Activated T-cell treated with anti-CD3 and anti-CD28 coated beads, Interleukin-2, amount 50 U/mL, for 1 hour (primary cell): ENCODE data around the gene CARNS1.
"Not testable (repeated sequence)": the region's sequence is repeated elsewhere in the genome, so short reads cannot be mapped to it uniquely, and the experiment has no call there.

Source experiments
- DNase-seq: peaks from one replicate; pipeline ENCODE4 v3.0.0-alpha.2; 2020

CARNS1 gene

DNA sequence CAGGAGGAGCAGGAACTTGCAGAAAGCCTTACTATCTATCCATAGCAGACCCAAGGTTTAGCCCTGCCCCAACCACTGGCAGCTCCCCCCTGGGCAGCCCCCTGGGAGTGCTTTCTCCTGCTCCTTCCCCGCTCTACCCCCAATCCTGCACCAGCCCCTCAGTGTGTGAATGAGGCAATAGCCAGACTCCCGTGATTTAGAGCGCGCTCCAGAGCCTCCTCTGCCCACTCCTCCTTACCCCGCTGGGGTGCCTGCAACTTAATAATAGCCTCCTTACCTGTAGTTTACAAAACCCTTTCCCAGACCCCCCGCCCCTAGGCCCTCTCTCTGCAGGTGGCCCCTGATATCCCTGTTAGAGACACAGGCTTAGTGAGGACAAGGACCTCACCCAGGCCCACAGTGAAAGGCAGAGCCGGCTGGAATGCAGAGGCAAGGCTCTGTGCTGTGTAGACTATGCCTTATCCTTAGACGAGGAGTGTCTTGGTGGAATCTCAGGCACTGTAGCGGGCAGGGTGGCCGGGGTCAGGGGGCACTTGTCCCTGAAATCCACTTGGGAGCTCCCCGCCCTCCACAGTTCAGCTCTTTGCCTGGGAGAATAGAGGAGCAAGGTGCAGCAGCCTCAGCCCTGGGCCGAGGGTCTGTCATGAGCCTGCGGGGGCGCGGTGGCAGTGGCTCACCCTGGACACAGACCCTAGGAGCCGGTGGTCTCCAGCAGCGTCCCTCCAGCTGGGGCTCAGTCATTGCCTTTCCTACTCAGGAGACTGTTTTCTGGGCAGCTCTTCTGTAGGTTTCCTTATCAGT, 4.3 kb upstream of the CARNS1 start:
- DNase-seq: no peak

DNA sequence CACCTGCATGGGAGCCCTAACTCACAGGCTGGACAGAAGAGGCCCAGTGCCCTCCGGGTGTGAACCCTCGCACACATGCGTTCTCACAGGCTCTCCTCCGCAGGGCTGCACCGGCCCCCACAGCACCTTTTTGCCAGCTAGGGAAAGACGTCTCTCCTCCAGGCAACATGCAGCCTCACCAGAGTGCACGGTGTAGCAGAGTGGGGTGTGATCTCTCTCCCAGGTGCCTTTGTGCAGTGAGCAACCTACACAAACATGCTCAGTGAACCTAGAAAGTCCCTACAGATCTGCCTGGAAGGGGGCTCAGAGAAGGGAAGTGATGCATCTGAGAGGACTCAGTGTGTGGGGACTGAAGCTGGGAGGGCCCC, 3.7 kb upstream of the CARNS1 start:
- DNase-seq: no peak

DNA sequence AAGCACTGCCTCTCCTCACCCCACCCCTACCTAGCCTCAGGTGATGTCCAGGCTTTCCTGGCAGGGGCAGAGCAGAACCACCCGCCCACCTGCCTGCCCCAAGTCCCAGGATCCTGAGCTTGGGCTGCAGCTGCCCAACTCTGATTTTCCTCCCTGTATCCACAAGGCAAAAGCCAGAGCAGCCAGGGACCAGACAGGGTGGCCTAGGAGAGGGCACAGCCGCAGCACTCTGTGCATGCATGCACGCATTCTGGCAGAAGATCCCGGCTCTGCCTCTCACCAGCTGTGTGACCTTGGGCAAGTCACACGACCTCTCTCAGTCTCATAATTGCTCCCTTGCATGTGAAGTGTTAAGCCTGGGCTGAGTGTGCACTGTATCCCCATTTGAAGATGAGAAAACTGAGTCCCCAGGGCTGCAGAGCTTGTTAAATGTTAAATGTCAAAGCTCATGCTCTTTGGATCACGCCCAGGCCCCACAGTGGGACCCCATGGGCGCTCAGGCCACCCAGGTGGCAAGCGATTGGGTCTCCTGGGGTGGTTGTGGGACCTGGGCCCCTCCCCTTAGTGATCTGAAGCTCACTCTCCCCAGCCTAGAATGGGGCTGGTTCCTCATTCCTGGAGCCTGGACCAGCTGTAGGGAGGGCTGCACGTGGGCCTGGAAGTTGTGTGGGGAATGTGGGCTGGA, 2.8 kb upstream of the CARNS1 start:
- no peak for DNase-seq

DNA sequence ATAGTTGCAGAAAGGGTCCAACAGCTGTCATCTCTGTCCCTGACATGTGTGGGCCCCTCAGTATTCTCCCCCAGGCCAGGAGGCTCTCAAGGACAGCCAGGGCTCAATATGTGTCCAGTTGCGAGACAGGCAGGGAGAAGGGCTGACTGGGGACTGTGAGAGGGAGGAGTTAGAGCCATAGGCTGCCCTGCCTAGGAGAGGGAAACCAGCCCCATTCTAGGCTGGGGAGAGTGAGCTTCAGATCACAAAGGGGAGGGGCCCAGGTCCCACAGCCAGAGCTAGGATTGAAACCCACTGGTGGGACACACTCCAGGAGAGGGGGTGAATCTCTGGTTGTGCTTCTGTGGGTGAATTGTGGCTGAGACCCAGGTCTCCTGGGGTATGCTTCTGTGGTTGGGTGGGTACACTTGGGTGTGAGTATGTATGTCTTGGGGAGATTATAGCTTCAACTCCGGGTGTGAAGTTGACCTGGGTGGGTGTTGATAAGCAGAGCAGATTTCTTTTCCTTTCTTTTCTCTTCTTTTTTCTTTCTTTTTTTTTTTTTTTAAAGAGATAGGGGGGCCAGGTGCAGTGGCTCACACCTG, 2.1 kb upstream of the CARNS1 start:
- no peak for DNase-seq

DNA sequence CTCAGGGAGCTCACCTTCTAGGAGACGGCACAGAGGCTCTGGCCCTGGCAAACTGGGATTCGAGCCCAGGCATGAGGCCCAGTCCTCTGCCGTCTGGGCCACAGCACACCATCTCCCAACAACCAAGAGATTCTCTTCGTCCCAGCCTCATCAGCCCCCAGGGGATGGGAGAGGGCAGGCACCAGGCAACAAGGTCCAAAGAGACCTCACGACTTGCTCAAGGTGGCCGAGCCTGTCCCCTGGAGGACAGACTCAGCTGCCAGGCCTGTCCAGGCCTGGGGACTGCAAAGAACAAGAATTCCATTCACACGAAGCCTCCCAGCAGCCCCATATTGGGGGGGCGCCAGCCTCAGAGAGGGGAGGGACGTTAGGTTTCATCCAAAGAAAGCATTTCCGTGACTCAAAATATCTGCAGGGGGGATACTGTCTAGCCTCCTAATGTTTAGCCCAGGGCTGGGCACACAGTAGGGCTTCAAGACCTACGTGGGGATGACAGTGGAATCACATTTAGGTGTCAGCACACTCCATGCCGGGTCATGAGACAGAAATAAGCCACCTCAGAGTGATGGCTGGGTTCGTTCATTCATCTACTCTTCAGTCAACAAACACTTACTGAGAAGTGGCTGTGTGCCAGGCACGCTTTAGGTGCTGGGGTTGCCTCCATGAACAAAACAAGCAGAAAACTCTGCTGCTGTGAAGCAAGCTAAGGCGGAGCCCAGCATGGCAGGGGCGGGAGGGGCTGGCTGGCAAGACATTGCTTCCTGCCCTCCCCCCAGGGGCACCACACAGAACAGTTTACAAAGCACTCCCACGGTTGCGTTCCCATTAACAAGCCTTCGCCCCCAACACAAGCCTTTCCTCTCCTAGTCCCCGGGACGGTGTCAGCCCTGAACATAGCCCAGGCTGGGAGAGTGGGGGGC, 1.2 kb downstream of the CARNS1 start:
- DNase-seq: peak; percentile 83

DNA sequence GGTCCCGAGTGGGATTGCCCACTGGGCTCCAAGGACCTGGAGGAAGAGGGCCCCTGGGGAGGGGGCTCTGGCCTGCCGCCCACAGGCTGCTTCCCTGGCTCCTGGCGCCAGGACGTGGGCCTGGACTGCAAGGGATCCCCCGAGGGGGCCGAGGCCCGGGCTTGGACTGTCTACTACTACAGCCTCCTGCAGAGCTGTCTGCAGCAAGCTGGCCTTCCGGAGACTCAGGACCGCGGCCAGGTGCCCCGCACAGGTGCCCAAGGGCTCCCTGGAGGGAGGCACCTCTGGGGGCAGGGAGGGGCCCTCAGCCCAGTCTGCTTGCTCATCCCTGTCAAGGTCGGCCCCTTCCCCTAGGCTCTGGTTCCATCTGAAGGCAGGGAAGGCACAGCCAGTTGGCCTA, 1.9 kb downstream of the CARNS1 start:
- DNase-seq: peak; percentile 35

DNA sequence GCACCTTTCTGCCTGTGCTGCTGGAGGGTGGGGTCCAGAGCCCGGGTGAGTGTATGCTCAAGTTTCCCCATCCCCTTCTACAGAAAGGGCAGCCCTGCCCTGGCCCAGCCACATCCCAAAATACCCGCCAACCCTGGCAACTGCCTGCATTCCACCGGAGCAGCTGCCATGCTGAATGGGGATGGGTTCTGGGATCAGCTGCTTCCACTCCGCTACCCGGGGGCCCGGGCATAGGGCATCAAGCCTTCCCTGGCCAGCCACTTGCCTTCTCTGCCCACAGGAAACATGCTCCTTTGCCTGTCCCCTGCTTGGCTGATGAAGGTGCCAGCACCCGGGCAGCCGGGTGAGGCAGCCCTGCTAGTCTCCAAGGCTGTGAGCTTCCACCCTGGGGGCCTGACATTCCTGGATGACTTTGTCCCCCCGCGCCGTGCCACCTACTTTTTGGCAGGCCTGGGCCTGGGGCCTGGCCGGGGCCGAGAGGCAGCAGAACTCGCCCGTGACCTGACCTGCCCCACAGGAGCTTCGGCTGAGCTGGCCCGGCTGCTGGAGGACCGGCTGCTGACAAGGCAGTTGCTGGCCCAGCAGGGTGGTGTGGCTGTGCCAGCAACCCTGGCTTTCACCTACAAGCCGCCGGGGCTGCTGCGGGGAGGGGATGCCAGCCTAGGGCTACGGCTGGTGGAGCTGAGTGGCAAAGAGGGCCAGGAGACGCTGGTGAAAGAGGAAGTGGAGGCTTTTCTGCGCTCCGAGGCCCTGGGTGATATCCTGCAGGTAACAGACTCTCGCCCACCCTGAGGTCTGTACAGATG, 3.2 kb downstream of the CARNS1 start:
- DNase-seq: peak; percentile 62

DNA sequence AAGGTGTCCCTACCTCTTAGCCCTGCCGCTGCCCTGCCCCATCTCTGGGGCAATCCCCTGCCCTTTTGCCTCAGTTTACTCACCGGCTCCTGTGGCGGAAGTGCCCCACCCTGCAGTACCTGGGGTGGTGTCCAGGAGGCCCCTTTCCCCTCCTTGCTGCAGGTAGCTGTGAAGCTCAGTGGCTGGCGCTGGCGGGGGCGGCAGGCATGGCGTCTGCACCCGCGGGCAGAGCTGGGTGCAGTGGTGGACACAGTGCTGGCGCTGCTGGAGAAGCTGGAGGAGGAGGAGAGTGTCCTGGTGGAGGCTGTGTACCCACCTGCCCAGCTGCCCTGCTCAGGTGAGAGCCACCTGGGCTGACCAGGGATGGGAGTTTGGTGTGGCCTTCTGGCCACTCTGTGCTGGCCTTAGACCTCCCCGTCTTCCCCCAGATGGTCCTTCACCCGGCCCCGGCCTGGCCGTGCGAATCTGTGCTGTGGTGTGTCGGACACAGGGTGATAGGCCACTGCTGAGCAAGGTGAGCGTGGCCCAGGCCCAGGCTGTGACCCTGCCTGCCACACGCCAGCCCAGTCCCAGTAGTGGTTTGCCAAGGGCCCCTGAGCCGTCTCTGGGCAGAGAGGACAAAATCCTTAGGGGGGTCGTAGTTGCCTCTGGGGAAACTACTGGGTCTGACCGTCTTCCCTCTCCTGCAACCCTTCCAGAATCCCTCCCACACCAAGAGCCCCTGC, 4.0 kb downstream of the CARNS1 start:
- DNase-seq: peak; percentile 28

DNA sequence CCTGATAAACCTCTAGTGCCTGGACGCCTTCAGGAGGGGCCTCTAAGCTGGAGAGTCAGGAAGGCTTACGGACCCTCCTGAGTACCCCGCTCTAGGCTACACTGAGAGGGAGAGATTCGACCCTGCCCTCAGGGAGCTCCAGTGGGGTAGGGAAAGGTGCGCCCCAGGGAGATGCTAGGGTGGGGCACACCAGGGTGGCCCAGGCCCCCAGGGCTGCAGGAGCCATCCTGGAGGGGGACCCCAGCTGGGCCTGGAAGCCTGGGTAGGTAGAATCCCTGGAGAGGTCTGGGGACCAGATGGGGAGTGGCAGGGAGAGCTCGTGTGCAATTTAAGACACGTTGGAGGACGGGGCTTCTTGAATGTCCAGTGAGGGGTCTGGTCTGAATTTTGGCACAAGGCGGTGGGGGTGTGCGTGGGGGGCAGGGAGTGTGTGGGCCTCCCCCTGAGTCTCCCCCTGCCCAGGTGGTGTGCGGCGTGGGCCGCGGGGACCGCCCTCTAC, 4.7 kb downstream of the CARNS1 start:
- DNase-seq: peak; percentile 35

DNA sequence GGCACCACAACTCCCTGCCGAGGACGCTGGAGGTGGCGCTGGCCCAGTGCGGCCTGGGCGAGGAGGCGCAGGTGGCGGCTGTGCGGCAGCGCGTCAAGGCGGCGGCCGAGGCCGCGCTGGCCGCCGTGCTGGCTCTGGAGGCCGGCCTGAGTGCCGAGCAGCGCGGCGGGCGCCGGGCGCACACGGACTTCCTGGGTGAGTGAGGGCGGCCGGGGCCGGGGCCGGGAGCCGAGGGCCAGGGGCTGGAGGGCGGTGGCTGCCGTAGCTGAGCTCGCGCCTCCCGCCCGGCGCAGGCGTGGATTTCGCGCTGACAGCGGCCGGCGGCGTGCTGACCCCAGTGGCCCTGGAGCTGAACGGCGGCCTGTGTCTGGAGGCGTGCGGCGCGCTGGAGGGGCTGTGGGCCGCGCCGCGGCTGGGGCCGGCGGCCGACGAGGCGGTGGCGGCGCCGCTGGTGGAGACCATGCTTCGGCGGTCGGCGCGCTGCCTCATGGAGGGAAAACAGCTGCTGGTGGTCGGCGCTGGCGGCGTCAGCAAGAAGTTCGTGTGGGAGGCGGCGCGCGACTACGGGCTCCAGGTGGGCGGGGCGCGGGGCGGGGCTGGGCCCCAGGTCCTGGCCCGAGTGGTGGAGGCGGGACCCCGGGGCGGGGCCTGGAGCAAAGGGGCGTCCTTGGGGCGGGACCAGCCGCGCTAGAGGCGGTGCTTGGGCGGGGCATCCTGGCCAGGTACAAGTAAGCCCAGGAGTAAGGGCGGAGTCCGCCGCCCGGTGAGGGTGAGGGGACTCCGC, 5.4 kb downstream of the CARNS1 start:
- DNase-seq: peak; percentile 100

DNA sequence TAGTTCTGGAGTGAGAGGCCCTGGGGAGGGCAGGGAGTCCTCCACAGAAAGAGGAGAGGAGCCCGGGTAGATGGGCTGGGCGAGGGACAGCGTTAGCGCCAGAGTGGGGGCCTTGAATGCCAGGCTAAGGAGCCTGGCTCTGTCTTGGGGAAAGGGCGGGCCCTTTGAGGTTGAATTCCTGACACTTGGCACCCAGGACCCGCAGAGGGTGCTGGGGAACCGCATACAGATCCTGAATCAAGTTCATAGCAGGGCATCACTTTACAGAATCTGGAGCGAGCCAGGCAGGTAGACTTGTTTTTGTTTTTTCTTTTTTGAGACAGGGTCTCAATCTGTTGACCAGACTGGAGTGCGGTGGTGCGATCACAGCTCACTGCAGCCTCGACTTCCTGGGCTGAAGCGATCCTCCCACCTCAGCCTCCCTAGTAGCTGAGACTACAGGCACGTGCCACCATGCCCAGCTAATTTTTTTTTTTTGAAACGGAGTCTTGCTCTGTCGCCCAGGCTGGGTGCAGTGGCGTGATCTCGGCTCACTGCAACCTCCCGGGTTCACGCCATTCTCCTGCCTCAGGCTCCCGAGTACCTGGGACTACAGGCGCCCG, 6.1 kb downstream of the CARNS1 start:
- no peak for DNase-seq

DNA sequence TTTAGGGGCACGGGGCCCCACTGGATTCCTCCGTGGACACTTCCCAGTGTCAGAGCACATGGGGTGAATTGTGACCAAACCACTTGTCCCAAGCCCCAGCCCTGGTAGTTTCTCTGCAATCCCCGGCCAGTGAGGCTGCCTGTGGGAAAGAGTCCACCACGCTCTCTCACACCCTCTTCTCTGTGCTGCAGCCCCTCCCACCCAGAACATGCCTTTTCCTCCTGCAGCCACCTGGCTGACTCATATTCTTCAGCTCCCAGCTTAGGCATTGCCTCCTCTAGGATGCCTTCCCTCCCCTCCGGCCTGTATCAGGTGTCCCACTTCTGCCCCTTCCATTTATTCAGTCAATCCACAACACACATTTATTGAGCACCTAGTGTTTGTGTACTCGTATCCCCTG, 7.4 kb downstream of the CARNS1 start:
- DNase-seq: no peak

DNA sequence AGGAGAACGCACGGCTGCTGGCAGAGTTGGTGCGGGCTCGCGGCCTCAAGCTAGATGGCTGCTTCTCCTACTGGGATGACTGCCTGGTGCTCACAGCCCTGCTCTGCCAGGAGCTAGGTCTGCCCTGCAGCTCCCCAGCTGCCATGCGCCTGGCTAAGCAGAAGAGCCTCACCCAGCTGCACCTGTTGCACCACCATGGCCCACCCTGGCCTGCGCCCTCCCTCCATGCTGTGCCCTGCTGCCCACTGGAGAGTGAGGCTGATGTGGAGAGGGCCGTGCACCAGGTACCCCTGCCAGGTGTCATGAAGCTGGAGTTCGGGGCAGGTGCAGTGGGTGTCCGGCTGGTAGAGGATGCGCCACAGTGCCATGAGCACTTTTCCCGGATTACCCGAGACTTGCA, 8.0 kb downstream of the CARNS1 start:
- no peak for DNase-seq

DNA sequence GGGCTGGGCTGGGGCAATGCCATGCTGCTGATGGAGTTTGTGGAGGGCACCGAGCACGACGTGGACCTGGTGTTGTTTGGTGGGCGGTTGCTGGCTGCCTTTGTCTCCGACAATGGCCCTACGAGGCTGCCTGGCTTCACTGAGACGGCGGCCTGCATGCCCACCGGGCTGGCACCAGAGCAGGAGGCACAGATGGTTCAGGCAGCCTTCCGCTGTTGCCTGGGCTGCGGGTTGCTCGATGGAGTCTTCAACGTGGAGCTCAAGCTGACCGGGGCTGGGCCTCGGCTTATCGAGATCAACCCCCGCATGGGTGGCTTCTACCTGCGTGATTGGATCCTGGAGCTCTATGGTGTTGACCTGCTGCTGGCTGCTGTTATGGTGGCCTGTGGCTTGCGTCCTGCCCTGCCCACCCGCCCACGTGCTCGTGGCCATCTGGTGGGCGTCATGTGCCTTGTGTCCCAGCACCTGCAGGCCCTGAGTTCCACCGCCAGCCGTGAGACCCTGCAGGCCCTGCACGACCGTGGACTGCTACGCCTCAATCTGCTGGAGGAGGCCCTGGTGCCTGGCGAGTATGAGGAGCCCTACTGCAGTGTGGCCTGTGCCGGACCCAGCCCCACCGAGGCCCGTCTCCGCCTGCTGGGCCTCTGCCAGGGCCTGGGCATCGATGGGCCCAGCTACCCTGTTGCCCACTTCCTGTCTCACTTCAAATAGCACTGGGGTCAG, 8.6 kb downstream of the CARNS1 start:
- DNase-seq: no peak

DNA sequence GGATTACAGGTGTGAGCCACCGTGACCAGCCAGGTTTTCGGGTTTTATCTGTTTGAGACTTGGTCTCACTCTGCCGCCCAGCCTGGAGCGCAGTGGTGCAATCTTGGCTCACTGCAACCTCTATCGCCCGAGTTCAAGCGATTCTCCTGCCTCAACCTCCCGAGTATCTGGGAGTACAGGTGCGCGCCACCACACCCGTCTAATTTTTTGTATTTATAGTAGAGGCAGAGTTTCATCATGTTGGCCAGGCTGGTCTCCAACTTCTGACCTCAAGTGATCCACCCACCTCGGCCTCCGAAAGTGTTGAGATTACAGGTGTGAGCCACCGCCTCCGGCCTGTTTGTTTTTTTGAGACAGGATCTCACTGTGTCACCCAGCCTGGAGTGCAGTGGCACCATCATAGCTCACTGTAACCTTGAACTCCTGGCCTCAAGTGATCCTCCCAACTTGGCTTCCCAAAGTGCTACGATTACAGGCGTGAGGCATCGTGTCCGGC, 11.9 kb downstream of the CARNS1 start:
- not testable (repeated sequence) for DNase-seq

DNA sequence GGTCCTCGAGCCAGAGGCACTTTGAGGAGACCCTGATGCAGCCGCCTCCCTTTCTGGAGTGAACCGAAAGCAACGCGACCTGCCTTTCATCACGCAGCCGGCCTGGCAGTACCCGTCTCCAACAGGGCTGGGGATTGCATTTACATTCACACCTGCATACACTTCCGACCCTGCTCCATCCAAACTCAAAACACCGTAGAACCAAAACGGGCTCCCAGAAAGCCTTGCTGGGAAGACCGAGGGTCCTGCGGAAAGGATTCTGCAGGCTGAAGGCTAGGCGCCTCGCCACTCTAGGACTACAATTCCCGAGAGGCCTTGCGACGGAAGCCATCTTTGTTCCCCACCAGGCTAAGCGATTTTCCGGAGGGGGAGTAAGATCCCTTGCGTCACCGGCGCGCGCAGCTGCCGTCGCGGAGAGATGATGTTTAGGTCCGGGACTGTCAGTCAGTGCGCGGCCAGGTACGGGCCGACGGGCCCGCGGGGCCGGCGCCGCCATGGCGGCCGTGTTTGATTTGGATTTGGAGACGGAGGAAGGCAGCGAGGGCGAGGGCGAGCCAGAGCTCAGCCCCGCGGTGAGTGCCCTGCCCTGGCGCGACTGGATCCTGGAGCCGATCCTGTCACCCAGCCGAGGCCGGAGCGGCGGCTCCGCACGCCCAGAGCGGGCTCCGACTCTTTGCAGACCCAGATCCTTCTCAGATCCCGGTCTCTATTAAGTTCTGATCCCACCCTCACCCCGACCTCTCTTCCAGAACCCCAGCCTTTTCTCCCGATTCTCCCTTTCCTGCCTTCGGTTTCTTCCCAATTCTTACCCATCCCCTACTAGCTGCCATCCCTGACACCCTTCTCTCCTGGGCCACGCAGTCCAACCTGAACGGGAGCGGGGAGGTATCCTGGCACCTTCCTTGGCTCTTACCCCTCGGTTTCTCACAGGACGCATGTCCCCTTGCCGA, 12.8 kb downstream of the CARNS1 start, which contains the start of gene RPS6KB2:
TSS of gene RPS6KB2 (plus strand) at position 443 of the 950 bp plus-strand sequence. CDS start at position 495, 52 bp downstream.
- peak; percentile 100 for DNase-seq

DNA sequence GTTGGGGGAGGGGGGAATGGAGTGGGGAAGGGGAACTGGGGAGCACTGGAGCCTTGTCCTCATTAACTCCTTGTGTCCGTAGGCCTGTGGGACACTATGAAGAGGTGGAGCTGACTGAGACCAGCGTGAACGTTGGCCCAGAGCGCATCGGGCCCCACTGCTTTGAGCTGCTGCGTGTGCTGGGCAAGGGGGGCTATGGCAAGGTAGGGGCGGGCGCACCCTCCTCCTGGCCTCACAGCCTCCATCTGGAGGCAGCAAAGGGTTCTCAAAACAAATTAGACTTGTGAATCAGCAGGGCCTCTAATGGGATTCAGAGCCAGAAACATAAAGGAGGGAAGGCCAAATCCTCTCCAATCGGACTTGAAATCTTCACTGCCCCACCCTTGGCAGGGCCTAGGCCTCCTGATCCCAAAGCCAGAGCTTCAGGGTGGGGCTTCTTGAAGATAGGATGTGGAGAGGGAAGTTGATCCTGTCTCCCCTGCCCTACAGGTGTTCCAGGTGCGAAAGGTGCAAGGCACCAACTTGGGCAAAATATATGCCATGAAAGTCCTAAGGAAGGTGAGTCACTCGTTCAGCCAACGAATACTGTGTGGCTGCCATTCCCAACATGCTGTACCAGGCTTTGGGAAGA, 13.7 kb downstream of the CARNS1 start:
- no peak for DNase-seq
